K562 (cell line): Measurements from ENCODE around the gene CLCF1. TPM values are rescaled to one million over a fixed set of nuclear protein-coding genes. Genes with fewer than 3 reads are reported as not detected.

ENCODE experiments used
- ATAC-seq: fragments of 200-7000 bp; cut with Tn5 transposase; 3 replicates; pipeline ENCODE4 v1.9.1; 2020; ENCODE audit warnings: moderate library complexity
- BruUV-seq: library from RNA; stranded (reverse); fragments of 400-500 nt; replicated peaks from 2 replicates; lab custom pipeline; 2021; lab: Mats Ljungman, UMichigan
- CTCF ChIA-PET: fragments of 300-600 bp; formaldehyde crosslinking; extraction: SDS; loops from one replicate; lab custom pipeline; 2021; ENCODE audit warnings: low intra/inter-chr PET ratio; lab: Yijun Ruan, JAX
- POLR2A ChIA-PET: fragments of 300-600, 350-650 bp; sonication (Branson Sonifier 250); formaldehyde crosslinking; extraction: SDS; loops from one replicate; lab custom pipeline; 2021; ENCODE audit warnings: antibody characterized with exemption, inconsistent platforms; lab: Yijun Ruan, JAX
- DNase-seq, 4 experiments: peaks; one replicate each; pipeline versions ENCODE4 v3.0.0 to v3.0.0-alpha.2; 2011 to 2018; ENCODE audit warnings: low spot score in 3 of 4, mixed read lengths in 3 of 4; ENCODE audit errors: extremely low read depth in 1 of 4
- FAIRE-seq: peaks from 2 replicates; lab custom pipeline; 2011; peaks lifted over from hg19 to GRCh38; lab: Jason Lieb, UNC
- H2AFZ ChIP-seq: 2 replicates; pipeline ENCODE4 v1.6.0; 2011; ENCODE audit warnings: low read depth, low read length, control low read depth, inconsistent platforms
- H3K27ac ChIP-seq: fragments of 200-600 bp; 3 replicates; pipeline ENCODE4 v1.8.0; 2011; ENCODE audit warnings: low read depth, mild to moderate bottlenecking, control low read depth, inconsistent platforms, low read length, moderate library complexity, mixed read lengths; ENCODE audit errors: extremely low read depth
- H3K27me3 ChIP-seq, 2 experiments: fragments of 300-600 bp in 1 of 2; 2 replicates in 1 of 2; 3 replicates in 1 of 2; pipeline versions ENCODE4 v1.6.0 to v1.8.0; 2011; ENCODE audit warnings: inconsistent platforms in 2 of 2, low read length in 2 of 2, mild to moderate bottlenecking in 1 of 2, mixed read lengths in 1 of 2, moderate library complexity in 1 of 2; ENCODE audit not compliant: control insufficient read depth in 2 of 2, insufficient read depth in 2 of 2
- H3K36me3 ChIP-seq: fragments of 300-600 bp; 3 replicates; pipeline ENCODE4 v1.8.0; 2011; ENCODE audit warnings: mild to moderate bottlenecking, low read length, inconsistent platforms; ENCODE audit not compliant: control insufficient read depth, insufficient read depth
- H3K4me1 ChIP-seq, 2 experiments: fragments of 200-600 bp in 1 of 2; replicated peaks in 1 of 2; 2 replicates in 1 of 2; 3 replicates in 1 of 2; pipeline versions ENCODE4 v1.5.1 to v1.8.0; 2011; ENCODE audit warnings: inconsistent platforms in 2 of 2, low read length in 2 of 2, mild to moderate bottlenecking in 1 of 2, mixed read lengths in 1 of 2, moderate library complexity in 1 of 2; ENCODE audit not compliant: control insufficient read depth in 2 of 2, insufficient read depth in 2 of 2
- H3K4me2 ChIP-seq: 2 replicates; pipeline ENCODE4 v1.6.1; 2011; ENCODE audit warnings: low read length, control low read depth, inconsistent platforms, mixed read lengths; ENCODE audit not compliant: insufficient read depth
- H3K4me3 ChIP-seq: fragments of 200-600 bp; sonication (generic), shearing (Covaris generic); 2 replicates; pipeline ENCODE4 v1.5.1; 2016; ENCODE audit warnings: control low read depth, inconsistent platforms
- H3K79me2 ChIP-seq: fragments of 200-600 bp; 3 replicates; pipeline ENCODE4 v1.8.0; 2011; ENCODE audit warnings: low read length, inconsistent platforms; ENCODE audit not compliant: control insufficient read depth, insufficient read depth
- H3K9ac ChIP-seq, 2 experiments: 2 replicates each; pipeline versions ENCODE4 v1.6.0 to v1.6.1; 2011; ENCODE audit warnings: low read depth in 2 of 2, low read length in 2 of 2, control low read depth in 1 of 2, inconsistent platforms in 1 of 2, mild to moderate bottlenecking in 1 of 2, mixed read lengths in 1 of 2; ENCODE audit not compliant: insufficient read depth in 1 of 2
- H3K9me1 ChIP-seq: one replicate; pipeline ENCODE4 v1.6.0; 2011; ENCODE audit warnings: inconsistent platforms, mild to moderate bottlenecking, low read length, moderate library complexity; ENCODE audit not compliant: control insufficient read depth, insufficient read depth
- H3K9me3 ChIP-seq: replicated peaks from 2 replicates; pipeline ENCODE4 v1.5.1; 2011; ENCODE audit warnings: low read depth, low read length, inconsistent platforms; ENCODE audit not compliant: control insufficient read depth, insufficient read depth
- H4K20me1 ChIP-seq: replicated peaks from 2 replicates; pipeline ENCODE4 v1.6.1; 2011; ENCODE audit warnings: low read length, inconsistent platforms, mixed read lengths; ENCODE audit not compliant: control insufficient read depth, insufficient read depth
- CBFB ChIP-seq: sonication (generic); formaldehyde crosslinking; IDR thresholded peaks from 2 replicates; pipeline ENCODE4 v1.4.0; 2020; ENCODE audit warnings: mild to moderate bottlenecking, missing genetic modification reagents
- CBX1 ChIP-seq: sonication (generic); IDR thresholded peaks from 2 replicates; pipeline ENCODE4 v1.6.1; 2016; ENCODE audit warnings: antibody characterized with exemption, low read depth, mild to moderate bottlenecking
- FOXJ2 ChIP-seq: fragments of 200-800 bp; sonication (Bioruptor generic); IDR thresholded peaks from 2 replicates; pipeline ENCODE4 v1.6.1; 2016; ENCODE audit warnings: missing genetic modification characterization, missing compliant biosample characterization
- GABPB1 ChIP-seq: sonication (generic); formaldehyde crosslinking; IDR thresholded peaks from 2 replicates; pipeline ENCODE4 v1.8.0; 2022; ENCODE audit warnings: mild to moderate bottlenecking, missing genetic modification reagents
- POU5F1 ChIP-seq: fragments of 150-350 bp; IDR thresholded peaks from 2 replicates; pipeline ENCODE4 v1.6.1; 2014; ENCODE audit warnings: borderline replicate concordance, low read length, low read depth, mild to moderate bottlenecking; ENCODE audit not compliant: partially characterized antibody
- SMAD4 ChIP-seq: fragments of 250-450 bp; sonication (Bioruptor Pico); conservative IDR thresholded peaks from 2 replicates; pipeline ENCODE4 v1.8.0; 2021; ENCODE audit warnings: inconsistent platforms, mild to moderate bottlenecking, moderate library complexity
- ZNF583 ChIP-seq: fragments of 250-450 bp; sonication (Bioruptor Pico); IDR thresholded peaks from 2 replicates; pipeline ENCODE4 v1.4.0; 2020
- WGBS: fragments of 100-300 bp; shearing (Covaris generic); methylation state at CpG from one replicate; pipeline ENCODE4 v1.1.6; 2016; ENCODE audit warnings: low coverage, mixed read lengths; ENCODE audit not compliant: insufficient coverage; ENCODE audit errors: missing lambda C conversion rate; 5-methylcytosine and 5-hydroxymethylcytosine counted together
- in situ Hi-C: fragments of 300-500 bp; cut with MboI; formaldehyde crosslinking; loops from 4 replicates; pipeline ENCODE4 v1.15.0; 2018; ENCODE audit warnings: inconsistent platforms, mixed read lengths
- intact Hi-C: fragments of 100-400 bp; cut with micrococcal nuclease; formaldehyde crosslinking; loops from 2 replicates; pipeline ENCODE4 v1.14.2; 2022
- polyA plus RNA-seq, 8 experiments: library from polyadenylated mRNA; depleted of rRNA in 4 of 8; stranded (reverse) in 5 of 8; unstranded in 3 of 8; fragments of >200 nt; fragmentation: Nextera tagmentation in 2 of 8; fragmentation: Illumina TruSeq in 1 of 8; extraction: Ambion mirVana in 2 of 8; extraction: Trizol in 1 of 8; gene quantifications; 2 replicates each; pipeline versions ENCODE4 v1.2.1 to v1.2.3, GENCODE V29; 2011 to 2014; ENCODE audit warnings: inconsistent platforms in 1 of 8, missing spikeins in 1 of 8
- total RNA-seq, 7 experiments: library from RNA; depleted of rRNA in 6 of 7; stranded (reverse); fragments of >200 nt in 6 of 7; fragmentation: Illumina TruSeq in 2 of 7; extraction: Trizol in 2 of 7; gene quantifications; 2 replicates each; pipeline versions ENCODE4 v1.2.1 to v1.2.3, GENCODE V29; 2011 to 2021; ENCODE audit warnings: low replicate concordance in 1 of 7
- TF ChIP-seq, protein P1 (sequence below), 2 experiments: fragments of 450-650 bp; IDR thresholded peaks; 2 replicates each; pipeline ENCODE4 v1.6.1; 2018; ENCODE audit warnings: mild to moderate bottlenecking in 2 of 2, low read depth in 1 of 2; ENCODE audit not compliant: partially characterized antibody in 2 of 2
- TF ChIP-seq, protein P2 (sequence below): fragments of 250-450 bp; sonication (Bioruptor Pico); IDR thresholded peaks from 2 replicates; pipeline ENCODE4 v1.4.0; 2020; ENCODE audit warnings: borderline replicate concordance
- TF ChIP-seq, protein P3 (sequence below): sonication (generic); formaldehyde crosslinking; IDR thresholded peaks from 2 replicates; pipeline ENCODE4 v1.8.1; 2023; ENCODE audit warnings: mild to moderate bottlenecking, missing genetic modification reagents

The CLCF1 gene
- total and polyA plus RNA-seq, 9 of the 15 experiments (the other 6 are each of a cell fraction or from before 2014, with no cell fraction given) = 0.49 to 5.8 (median 3.0) TPM

DNA sequence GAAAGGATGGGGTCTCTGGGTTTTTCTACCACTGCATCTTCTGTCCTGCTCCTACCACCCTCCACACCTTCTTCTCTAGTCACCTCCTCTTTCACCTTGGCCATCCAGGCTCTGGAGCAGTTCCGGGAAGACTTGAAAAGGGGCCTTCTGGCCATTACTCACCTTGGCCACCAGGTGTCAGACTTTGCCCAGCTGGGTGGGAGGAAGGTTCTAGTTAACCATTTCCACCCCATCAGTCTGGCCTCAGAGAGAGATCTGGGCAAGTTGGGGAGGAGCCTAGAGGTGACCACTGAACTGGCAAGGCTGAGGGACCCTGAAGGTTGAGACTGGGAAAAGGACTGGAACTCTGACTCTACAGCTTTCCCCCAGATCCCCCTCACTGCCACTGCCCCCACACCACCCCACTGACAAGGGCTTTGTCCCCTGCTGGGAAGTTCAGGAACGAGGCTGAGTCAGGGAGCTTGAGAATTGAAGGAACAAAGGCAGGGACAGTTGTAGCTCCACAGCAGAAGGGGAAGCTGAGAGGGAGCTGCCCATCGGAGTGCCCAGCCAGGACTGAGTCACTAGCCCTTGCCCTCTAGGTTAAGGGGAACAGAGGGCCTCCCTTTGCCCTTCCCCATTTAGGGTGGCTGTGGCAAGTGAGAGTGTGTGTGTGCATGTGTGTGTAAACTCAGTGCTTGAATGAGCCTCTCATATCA lies 16.4 kb downstream of the CLCF1 start:
- H3K9ac ChIP-seq = peak overlapping the region; percentile 80 to 88; a peak in 3 of 4 replicates
- ChIA-PET POLR2A (interaction anchor here (0.6 to 1.3 kb wide), 4 partner anchors 10 to 1852 kb away, joined by 3 to 5 read pairs (median 4); no protein-coding TSS in a partner anchor), CTCF (interaction anchor here (0.6 to 3.7 kb wide), 6 partner anchors 17 to 149 kb away, joined by 3 to 41 read pairs (median 3); partner anchors contain the start of genes CLCF1 and PITPNM1)
- DNase-seq = peak; percentile 70 to 90 (median 80)
- H3K27me3 ChIP-seq = no peaks in the 10 kb centered on the region
- in situ Hi-C loops (no loop called here), intact Hi-C loops (loop anchor here (1.0 to 5.0 kb wide), 2 partner anchors 25 to 150 kb away; partner anchors contain the start of genes CDK2AP2 and PITPNM1)
- no peaks in the 10 kb centered on the region; the same call in 1 of the 2 replicates for H3K9me3 ChIP-seq
- no peaks in the 10 kb centered on the region for H3K36me3 ChIP-seq
- no TSS peak for BruUV-seq
- no peaks in the 10 kb centered on the region for H3K9me1 ChIP-seq
- peak; percentile 90 for FAIRE-seq
- peaks cover 40 to 53% of the 10 kb centered on the region in 2 experiments for H3K4me1 ChIP-seq
- H4K20me1 ChIP-seq = no peaks in the 10 kb centered on the region
- peaks cover 8% of the 10 kb centered on the region for H3K79me2 ChIP-seq
- peak; percentile 59 for ATAC-seq
- WGBS = 13% methylated on average over 3 of the region's 3 CpGs
- peak overlapping the region; percentile 92; the same call in 2 of the 3 replicates for H3K27ac ChIP-seq
- H3K4me3 ChIP-seq = no peak overlapping the region
- H3K4me2 ChIP-seq = peak overlapping the region; percentile 4
- peak overlapping the region; percentile 51 for H2AFZ ChIP-seq
- no peak for TF ChIP-seq CBFB (CRISPR knock-in tag)
- TF ChIP-seq CBX1 = no peak
- 0 out of 2 replicates have a peak, but pooled peaks have one; percentile 43 for TF ChIP-seq GABPB1 (CRISPR knock-in tag)
- no peak for TF ChIP-seq ZNF583 (CRISPR knock-in tag)
- TF ChIP-seq, protein P1, sequence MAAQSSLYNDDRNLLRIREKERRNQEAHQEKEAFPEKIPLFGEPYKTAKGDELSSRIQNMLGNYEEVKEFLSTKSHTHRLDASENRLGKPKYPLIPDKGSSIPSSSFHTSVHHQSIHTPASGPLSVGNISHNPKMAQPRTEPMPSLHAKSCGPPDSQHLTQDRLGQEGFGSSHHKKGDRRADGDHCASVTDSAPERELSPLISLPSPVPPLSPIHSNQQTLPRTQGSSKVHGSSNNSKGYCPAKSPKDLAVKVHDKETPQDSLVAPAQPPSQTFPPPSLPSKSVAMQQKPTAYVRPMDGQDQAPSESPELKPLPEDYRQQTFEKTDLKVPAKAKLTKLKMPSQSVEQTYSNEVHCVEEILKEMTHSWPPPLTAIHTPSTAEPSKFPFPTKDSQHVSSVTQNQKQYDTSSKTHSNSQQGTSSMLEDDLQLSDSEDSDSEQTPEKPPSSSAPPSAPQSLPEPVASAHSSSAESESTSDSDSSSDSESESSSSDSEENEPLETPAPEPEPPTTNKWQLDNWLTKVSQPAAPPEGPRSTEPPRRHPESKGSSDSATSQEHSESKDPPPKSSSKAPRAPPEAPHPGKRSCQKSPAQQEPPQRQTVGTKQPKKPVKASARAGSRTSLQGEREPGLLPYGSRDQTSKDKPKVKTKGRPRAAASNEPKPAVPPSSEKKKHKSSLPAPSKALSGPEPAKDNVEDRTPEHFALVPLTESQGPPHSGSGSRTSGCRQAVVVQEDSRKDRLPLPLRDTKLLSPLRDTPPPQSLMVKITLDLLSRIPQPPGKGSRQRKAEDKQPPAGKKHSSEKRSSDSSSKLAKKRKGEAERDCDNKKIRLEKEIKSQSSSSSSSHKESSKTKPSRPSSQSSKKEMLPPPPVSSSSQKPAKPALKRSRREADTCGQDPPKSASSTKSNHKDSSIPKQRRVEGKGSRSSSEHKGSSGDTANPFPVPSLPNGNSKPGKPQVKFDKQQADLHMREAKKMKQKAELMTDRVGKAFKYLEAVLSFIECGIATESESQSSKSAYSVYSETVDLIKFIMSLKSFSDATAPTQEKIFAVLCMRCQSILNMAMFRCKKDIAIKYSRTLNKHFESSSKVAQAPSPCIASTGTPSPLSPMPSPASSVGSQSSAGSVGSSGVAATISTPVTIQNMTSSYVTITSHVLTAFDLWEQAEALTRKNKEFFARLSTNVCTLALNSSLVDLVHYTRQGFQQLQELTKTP (IDR thresholded peaks at IDR 0.05; ENCODE audit: low read depth in 1 of 2, partially characterized antibody in 2 of 2) = peak in 1 of 2 experiments; percentile 38
- TF ChIP-seq, protein P2, sequence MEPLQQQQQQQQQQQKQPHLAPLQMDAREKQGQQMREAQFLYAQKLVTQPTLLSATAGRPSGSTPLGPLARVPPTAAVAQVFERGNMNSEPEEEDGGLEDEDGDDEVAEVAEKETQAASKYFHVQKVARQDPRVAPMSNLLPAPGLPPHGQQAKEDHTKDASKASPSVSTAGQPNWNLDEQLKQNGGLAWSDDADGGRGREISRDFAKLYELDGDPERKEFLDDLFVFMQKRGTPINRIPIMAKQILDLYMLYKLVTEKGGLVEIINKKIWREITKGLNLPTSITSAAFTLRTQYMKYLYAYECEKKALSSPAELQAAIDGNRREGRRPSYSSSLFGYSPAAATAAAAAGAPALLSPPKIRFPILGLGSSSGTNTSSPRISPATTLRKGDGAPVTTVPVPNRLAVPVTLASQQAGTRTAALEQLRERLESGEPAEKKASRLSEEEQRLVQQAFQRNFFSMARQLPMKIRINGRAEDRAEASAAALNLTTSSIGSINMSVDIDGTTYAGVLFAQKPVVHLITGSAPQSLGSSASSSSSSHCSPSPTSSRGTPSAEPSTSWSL (CRISPR knock-in tag) = no peak
- no peak for TF ChIP-seq POU5F1
- peak; percentile 51; the same call in 1 of the 2 replicates for TF ChIP-seq SMAD4
- no peak for TF ChIP-seq FOXJ2
- TF ChIP-seq, protein P3, sequence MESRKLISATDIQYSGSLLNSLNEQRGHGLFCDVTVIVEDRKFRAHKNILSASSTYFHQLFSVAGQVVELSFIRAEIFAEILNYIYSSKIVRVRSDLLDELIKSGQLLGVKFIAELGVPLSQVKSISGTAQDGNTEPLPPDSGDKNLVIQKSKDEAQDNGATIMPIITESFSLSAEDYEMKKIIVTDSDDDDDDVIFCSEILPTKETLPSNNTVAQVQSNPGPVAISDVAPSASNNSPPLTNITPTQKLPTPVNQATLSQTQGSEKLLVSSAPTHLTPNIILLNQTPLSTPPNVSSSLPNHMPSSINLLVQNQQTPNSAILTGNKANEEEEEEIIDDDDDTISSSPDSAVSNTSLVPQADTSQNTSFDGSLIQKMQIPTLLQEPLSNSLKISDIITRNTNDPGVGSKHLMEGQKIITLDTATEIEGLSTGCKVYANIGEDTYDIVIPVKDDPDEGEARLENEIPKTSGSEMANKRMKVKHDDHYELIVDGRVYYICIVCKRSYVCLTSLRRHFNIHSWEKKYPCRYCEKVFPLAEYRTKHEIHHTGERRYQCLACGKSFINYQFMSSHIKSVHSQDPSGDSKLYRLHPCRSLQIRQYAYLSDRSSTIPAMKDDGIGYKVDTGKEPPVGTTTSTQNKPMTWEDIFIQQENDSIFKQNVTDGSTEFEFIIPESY (CRISPR knock-in tag) = 0 out of 2 replicates have a peak, but pooled peaks have one; percentile 51
